SK-N-SH (cell line): ENCODE data around the gene SNX12.

Source experiments
- FOXM1 ChIP-seq: IDR thresholded peaks from 2 replicates; pipeline ENCODE4 v1.4.0; 2012; ENCODE audit warnings: low read depth, mild to moderate bottlenecking
- JUND ChIP-seq: IDR thresholded peaks from 2 replicates; pipeline ENCODE4 v1.4.0; 2012
- NFIC ChIP-seq: IDR thresholded peaks from 2 replicates; pipeline ENCODE4 v1.4.0; 2012; ENCODE audit warnings: borderline replicate concordance
- NRF1 ChIP-seq: IDR thresholded peaks from 2 replicates; pipeline ENCODE4 v1.6.1; 2012; ENCODE audit warnings: low read depth, mild to moderate bottlenecking, low read length
- RXRA ChIP-seq: IDR thresholded peaks from 2 replicates; pipeline ENCODE4 v1.4.0; 2012; ENCODE audit warnings: low read depth, mild to moderate bottlenecking, borderline replicate concordance
- SIN3A ChIP-seq: IDR thresholded peaks from 2 replicates; pipeline ENCODE4 v1.6.1; 2012; ENCODE audit warnings: low read depth, mild to moderate bottlenecking, low read length, moderate library complexity, borderline replicate concordance
- SMC3 ChIP-seq: IDR thresholded peaks from 2 replicates; pipeline ENCODE4 v1.6.1; 2012; ENCODE audit warnings: low read depth, low read length, improper control_type of control experiment
- TF ChIP-seq, protein P1 (sequence below): fragments of 200-600 bp; sonication (generic); IDR thresholded peaks from 2 replicates; pipeline ENCODE4 v1.6.1; 2017; ENCODE audit warnings: antibody characterized with exemption, mild to moderate bottlenecking, moderate library complexity
- TF ChIP-seq, protein P2 (sequence below): IDR thresholded peaks from 2 replicates; pipeline ENCODE4 v1.6.1; 2012; ENCODE audit warnings: mild to moderate bottlenecking, low read depth, low read length, moderate library complexity

DNA sequence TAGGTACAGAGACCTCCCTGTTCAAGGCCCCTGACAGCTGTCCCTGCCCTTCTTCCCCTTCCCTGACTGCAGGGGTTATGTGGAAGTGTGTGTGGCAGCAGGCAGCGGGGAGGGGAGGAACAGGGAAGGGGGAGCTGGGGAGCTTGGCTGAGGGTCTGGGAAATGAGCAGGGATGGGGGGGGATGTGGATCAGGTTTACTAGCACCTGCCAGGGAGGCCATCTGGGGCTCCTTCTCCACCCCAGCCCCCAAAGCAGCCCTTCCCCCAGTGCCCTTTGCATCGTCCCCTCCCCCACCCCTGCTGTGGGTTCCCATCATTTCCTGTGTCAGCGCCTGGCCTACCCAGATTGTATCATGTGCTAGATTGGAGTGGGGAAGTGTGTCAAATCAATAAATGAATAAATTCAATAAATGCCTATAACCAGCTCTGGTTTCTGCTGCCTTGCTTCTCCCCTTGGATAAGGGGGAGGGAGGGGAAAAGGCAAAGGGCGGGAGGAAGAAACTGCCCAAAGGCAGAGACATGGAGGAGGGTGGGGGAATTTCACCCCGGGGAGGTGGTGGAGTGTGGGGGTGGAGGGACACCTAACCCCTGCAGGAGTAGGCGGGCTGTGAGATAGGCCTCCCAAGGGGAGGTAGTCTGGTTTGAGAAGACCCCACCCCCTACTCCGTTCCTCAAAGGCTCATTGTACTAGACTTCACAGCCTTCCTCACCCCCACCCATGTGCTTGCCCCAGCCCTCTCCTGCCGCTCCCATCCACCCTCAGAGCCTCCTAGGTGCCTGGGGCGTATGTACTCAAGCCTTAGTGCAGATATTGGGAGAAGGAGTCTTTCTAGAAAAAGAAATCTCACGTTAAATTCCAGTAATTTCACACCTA lies 35.2 kb upstream of the SNX12 start:
- no peak for TF ChIP-seq FOXM1
- TF ChIP-seq NFIC = no peak
- TF ChIP-seq RXRA = no peak
- no peak for TF ChIP-seq JUND
- TF ChIP-seq, protein P1, sequence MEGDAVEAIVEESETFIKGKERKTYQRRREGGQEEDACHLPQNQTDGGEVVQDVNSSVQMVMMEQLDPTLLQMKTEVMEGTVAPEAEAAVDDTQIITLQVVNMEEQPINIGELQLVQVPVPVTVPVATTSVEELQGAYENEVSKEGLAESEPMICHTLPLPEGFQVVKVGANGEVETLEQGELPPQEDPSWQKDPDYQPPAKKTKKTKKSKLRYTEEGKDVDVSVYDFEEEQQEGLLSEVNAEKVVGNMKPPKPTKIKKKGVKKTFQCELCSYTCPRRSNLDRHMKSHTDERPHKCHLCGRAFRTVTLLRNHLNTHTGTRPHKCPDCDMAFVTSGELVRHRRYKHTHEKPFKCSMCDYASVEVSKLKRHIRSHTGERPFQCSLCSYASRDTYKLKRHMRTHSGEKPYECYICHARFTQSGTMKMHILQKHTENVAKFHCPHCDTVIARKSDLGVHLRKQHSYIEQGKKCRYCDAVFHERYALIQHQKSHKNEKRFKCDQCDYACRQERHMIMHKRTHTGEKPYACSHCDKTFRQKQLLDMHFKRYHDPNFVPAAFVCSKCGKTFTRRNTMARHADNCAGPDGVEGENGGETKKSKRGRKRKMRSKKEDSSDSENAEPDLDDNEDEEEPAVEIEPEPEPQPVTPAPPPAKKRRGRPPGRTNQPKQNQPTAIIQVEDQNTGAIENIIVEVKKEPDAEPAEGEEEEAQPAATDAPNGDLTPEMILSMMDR = no peak
- TF ChIP-seq SIN3A = no peak
- TF ChIP-seq SMC3 = no peak
- no peak for TF ChIP-seq NRF1
- TF ChIP-seq, protein P2, sequence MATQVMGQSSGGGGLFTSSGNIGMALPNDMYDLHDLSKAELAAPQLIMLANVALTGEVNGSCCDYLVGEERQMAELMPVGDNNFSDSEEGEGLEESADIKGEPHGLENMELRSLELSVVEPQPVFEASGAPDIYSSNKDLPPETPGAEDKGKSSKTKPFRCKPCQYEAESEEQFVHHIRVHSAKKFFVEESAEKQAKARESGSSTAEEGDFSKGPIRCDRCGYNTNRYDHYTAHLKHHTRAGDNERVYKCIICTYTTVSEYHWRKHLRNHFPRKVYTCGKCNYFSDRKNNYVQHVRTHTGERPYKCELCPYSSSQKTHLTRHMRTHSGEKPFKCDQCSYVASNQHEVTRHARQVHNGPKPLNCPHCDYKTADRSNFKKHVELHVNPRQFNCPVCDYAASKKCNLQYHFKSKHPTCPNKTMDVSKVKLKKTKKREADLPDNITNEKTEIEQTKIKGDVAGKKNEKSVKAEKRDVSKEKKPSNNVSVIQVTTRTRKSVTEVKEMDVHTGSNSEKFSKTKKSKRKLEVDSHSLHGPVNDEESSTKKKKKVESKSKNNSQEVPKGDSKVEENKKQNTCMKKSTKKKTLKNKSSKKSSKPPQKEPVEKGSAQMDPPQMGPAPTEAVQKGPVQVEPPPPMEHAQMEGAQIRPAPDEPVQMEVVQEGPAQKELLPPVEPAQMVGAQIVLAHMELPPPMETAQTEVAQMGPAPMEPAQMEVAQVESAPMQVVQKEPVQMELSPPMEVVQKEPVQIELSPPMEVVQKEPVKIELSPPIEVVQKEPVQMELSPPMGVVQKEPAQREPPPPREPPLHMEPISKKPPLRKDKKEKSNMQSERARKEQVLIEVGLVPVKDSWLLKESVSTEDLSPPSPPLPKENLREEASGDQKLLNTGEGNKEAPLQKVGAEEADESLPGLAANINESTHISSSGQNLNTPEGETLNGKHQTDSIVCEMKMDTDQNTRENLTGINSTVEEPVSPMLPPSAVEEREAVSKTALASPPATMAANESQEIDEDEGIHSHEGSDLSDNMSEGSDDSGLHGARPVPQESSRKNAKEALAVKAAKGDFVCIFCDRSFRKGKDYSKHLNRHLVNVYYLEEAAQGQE = no peak
